Gastroesophageal sphincter (tissue), 4 donors: ENCODE results near the gene CRY2. TPM values are rescaled to one million over a fixed set of nuclear protein-coding genes. Genes with fewer than 3 reads are reported as not detected.
A peak's percentile ranks its signal among the peaks of the same experiment; 100 is the strongest.

ENCODE experiments used
- ATAC-seq: fragments of 150-250 bp; one replicate; pipeline ENCODE4 v1.9.1; 2016; ENCODE audit warnings: mild to moderate bottlenecking, moderate library complexity
- H3K27ac ChIP-seq, 4 donors: fragments of 200-600 bp; sonication (generic) in 3 of 4; 1 replicate in 3 of 4; 2 replicates in 1 of 4; pipeline ENCODE4 v1.5.1; 2016 to 2019
- H3K27me3 ChIP-seq: fragments of 200-600 bp; sonication (generic); one replicate; pipeline ENCODE4 v1.5.1; 2019
- H3K36me3 ChIP-seq, 2 donors: fragments of 200-600 bp; sonication (generic); one replicate each; pipeline ENCODE4 v1.5.1; 2019; ENCODE audit warnings: control low read depth in 1 of 2
- H3K4me1 ChIP-seq, 3 donors: fragments of 200-600 bp; sonication (generic); 1 replicate in 2 of 3; 2 replicates in 1 of 3; pipeline ENCODE4 v1.5.1; 2016 to 2019; ENCODE audit warnings: control low read depth in 2 of 3
- H3K4me3 ChIP-seq, 2 donors: fragments of 200-600 bp; sonication (generic); one replicate each; pipeline ENCODE4 v1.5.1; 2019; ENCODE audit warnings: mild to moderate bottlenecking in 1 of 2, moderate library complexity in 1 of 2
- H3K9me3 ChIP-seq, 3 donors: fragments of 200-600 bp; sonication (generic); one replicate each; pipeline ENCODE4 v1.5.1; 2017 to 2019; ENCODE audit warnings: control low read depth in 2 of 3
- CTCF ChIP-seq, 4 experiments: fragments of 200-600 bp in 2 of 4; fragments of 450-650 bp in 2 of 4; sonication (generic) in 1 of 4; IDR thresholded peaks; one replicate each; pipeline ENCODE4 v1.5.1; 2017 to 2019; ENCODE audit warnings: antibody characterized with exemption in 4 of 4, mild to moderate bottlenecking in 2 of 4, moderate library complexity in 2 of 4
- EP300 ChIP-seq: sonication (generic); formaldehyde crosslinking; IDR thresholded peaks from one replicate; pipeline ENCODE4 v1.6.1; 2017; ENCODE audit warnings: antibody characterized with exemption, mild to moderate bottlenecking
- POLR2A ChIP-seq, 2 donors: fragments of 450-650 bp; IDR thresholded peaks; one replicate each; pipeline ENCODE4 v1.6.1; 2017; ENCODE audit warnings: antibody characterized with exemption in 2 of 2, mild to moderate bottlenecking in 2 of 2, moderate library complexity in 1 of 2
- POLR2AphosphoS5 ChIP-seq: sonication (generic); formaldehyde crosslinking; IDR thresholded peaks from one replicate; pipeline ENCODE4 v1.6.1; 2017; ENCODE audit warnings: antibody characterized with exemption
- WGBS, 2 donors: methylation state at CpG; one replicate each; pipeline ENCODE4 v1.1.5; 2018; ENCODE audit warnings: low coverage in 1 of 2; 5-methylcytosine and 5-hydroxymethylcytosine counted together
- total RNA-seq, 4 donors: library from RNA; depleted of rRNA; stranded (reverse); fragments of >200 nt; gene quantifications; one replicate each; pipeline ENCODE4 v1.1.0, GENCODE V29; 2016

Gene CRY2
- total RNA-seq, 4 donors from 2014 or later = 38.8 to 82.0 (median 47.7) TPM

GRCh38 chr11:45880772-45881570 is 33.7 kb downstream of the CRY2 start:
- WGBS, 2 donors = 50% methylated on average over 4 of the region's 15 CpGs; no CpG with 5 or more reads in 1 of the 2 donors
- Histone ChIP-seq H3K36me3 (peaks cover 0 to 73% of the 10 kb centered on the region in 2 donors), H3K9me3 (no peaks in the 10 kb centered on the region), H3K27me3 (no peaks in the 10 kb centered on the region), H3K4me1 (peaks cover 0 to 17% (median 3%) of the 10 kb centered on the region in 3 donors), H3K27ac (no peak overlapping the region), H3K4me3 (no peak overlapping the region)
- no peak for ATAC-seq
- TF ChIP-seq POLR2AphosphoS5 (no peak), POLR2A (IDR thresholded peaks at IDR 0.05) (no peak), CTCF (IDR thresholded peaks at IDR 0.05) (no peak), EP300 (no peak)

GRCh38 chr11:45881708-45882368 is 34.6 kb downstream of the CRY2 start:
- 60 to 63% methylated on average over 2 to 5 of the region's 6 CpGs for WGBS, 2 donors
- ATAC-seq = no peak
- peaks cover 0 to 65% of the 10 kb centered on the region in 2 donors for H3K36me3 ChIP-seq
- no peaks in the 10 kb centered on the region for H3K9me3 ChIP-seq
- peaks cover 0 to 20% (median 3%) of the 10 kb centered on the region in 3 donors for H3K4me1 ChIP-seq
- H3K27me3 ChIP-seq = no peaks in the 10 kb centered on the region
- TF ChIP-seq POLR2A (IDR thresholded peaks at IDR 0.05) (no peak), CTCF (IDR thresholded peaks at IDR 0.05) (no peak), POLR2AphosphoS5 (no peak), EP300 (no peak)
- no peak overlapping the region for H3K4me3 ChIP-seq
- H3K27ac ChIP-seq = no peak overlapping the region

GRCh38 chr11:45884596-45885185 is 37.4 kb downstream of the CRY2 start:
- ATAC-seq = no peak
- Histone ChIP-seq H3K4me1 (peaks cover 0 to 20% (median 3%) of the 10 kb centered on the region in 3 donors), H3K4me3 (peak overlapping the region in 1 of 2 donors; percentile 61), H3K9me3 (no peaks in the 10 kb centered on the region), H3K36me3 (peaks cover 0 to 39% of the 10 kb centered on the region in 2 donors), H3K27me3 (no peaks in the 10 kb centered on the region), H3K27ac (no peak overlapping the region)
- 81 to 85% methylated on average over 6 to 7 of the region's 10 CpGs for WGBS, 2 donors
- TF ChIP-seq EP300 = no peak
- no peak for TF ChIP-seq CTCF (IDR thresholded peaks at IDR 0.05)
- no peak for TF ChIP-seq POLR2A (IDR thresholded peaks at IDR 0.05)
- no peak for TF ChIP-seq POLR2AphosphoS5

GRCh38 chr11:45885274-45885920 is 38.1 kb downstream of the CRY2 start, which contains the start of gene MAPK8IP1:
Gene MAPK8IP1, plus strand, starts transcription at chr11:45885651. Its CDS starts 170 bp downstream, at chr11:45885821.
- peak; percentile 76 for ATAC-seq
- Histone ChIP-seq H3K4me1 (peaks cover 0 to 20% (median 3%) of the 10 kb centered on the region in 3 donors), H3K36me3 (peaks cover 0 to 32% of the 10 kb centered on the region in 2 donors), H3K27me3 (no peaks in the 10 kb centered on the region), H3K4me3 (peak within 1 kb of the TSS; percentile 29 to 61), H3K27ac (no peak within 1 kb of the TSS), H3K9me3 (no peaks in the 10 kb centered on the region)
- TF ChIP-seq CTCF (IDR thresholded peaks at IDR 0.05) = peak in 1 of 4 experiments; percentile 0
- no peak for TF ChIP-seq EP300
- no peak for TF ChIP-seq POLR2A (IDR thresholded peaks at IDR 0.05)
- 17 to 20% methylated on average over 1 to 2 of the region's 73 CpGs for WGBS, 2 donors
